ENCODE measurements around the gene PHF21B.

The PHF21B gene

DNA sequence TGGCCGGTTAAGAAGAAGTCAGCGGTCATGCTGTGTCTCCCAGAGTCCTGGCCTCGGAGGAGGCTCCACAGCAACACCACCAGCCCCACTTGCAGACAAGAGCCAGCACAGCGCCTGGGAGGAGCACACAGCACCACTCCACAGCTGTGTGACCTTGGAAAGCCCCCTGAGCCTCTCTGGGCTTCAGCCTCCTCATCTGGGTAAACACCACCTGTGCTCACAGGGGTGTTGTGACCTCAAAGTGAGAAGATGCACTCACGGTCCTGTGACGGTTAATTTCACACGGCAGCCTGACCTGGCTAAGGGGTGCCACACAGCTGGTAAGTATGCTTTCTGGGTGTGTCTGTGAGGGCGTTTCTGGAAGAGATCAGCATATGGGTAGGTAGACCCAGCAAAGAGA lies 54.7 kb downstream of the PHF21B start:
- no peak for DNase-seq

DNA sequence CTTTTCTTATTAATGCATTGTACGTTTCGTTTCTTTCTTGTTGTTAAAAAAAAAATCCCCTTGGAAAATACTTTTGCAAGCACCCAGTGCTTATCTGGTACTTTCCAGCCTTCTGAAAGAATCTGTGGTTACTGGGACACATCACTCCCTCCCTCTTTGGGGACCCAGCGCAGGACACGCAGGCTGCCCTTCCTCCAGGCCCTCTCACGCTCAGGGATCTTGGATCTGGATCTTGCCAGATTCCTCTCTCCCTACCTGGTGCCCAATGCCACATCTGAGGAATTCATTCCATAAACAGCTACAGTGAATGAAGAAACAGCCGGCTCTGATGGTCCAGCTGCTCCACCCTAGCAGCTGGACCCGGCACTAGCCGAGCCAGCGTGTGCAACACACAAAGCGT lies 55.7 kb downstream of the PHF21B start:
- DNase-seq = no peak

DNA sequence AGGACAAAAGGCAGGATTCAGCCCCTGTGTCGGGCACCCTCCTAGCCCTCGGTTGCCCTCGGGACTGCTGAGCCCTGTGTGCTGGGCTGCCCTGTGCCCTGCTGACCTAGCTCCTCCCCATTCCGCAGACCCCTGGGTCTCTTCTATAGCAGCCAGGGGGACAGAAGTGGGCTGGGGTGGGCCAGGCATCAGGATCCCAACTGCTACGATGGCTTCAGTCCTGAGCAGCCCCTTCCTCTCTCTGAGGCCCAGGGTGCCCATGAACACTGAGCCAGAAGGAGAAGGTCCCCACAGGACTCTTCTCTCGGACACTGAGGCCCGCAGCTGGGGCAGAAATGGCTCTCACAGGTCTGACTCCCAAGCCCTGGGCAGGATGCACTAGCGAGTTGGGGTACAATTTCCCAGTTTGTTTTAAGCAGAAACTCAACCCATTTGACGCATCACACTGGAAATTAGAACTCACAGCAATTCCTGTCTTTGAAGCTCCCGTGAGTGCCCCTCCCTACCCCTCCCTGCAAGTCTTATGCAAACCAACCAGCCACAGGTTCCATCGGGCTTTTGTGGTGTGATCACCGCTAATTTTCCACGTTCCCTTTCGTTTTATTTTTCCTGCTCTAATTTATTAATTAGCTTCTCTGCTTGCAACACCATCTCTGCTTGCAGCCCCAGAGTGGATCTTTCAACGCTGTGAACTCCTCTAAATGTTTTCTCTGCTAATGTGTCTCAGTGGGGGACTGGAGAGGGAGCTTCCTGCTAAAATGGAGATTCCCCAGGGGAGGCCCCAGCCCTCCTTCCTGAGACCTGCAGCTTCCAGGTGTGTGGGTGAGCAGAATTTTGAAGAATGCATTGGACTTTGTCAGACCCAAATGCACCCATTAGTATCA lies 56.7 kb downstream of the PHF21B start:
- DNase-seq = no peak

DNA sequence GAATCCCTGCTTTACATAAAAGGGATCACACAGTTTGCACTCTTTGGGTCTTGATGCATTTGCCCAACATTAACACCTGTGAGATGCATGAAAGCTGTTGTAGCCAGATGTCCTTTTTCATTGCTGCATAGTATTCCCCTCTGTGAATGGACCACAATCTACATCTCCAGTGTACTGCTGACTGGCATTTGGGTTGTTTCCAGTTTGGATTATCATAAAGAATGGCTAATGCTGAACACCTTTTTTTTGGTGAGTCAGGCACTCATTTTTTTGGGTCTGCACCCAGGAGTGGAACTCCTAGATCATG lies 58.3 kb downstream of the PHF21B start:
- DNase-seq = no peak

DNA sequence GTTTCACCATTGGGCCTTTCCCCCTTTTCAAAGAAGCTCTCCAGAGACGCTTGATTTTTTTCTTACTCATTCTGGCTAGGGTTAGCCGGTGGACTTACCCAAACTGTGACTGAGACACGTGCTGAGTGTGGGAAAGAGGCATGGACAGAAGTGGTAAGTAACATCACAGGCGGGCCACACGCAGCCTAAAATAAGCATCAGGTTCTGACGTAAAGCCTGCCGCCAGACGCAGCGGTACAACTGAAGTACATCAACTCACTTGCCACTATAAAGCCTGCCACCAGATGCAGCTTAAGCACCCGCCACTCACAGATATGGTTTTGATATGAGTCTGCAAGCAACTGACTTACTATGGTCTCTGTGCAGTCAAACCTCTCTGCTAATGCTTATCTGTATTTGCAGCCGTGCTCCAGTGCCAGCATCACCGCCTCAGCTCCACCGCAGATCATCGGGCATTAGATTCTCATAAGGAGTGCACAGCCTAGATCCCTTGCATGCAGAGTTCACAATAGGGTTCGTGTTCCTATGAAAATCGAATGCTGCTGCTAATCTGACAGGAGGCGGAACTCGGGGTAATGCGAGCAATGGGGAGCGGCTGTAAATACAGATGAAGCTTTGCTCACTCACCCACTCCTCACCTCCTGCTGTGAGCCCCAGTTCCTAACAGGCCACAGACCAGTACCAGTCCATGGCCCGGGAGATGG lies 58.8 kb downstream of the PHF21B start:
- no peak for DNase-seq

DNA sequence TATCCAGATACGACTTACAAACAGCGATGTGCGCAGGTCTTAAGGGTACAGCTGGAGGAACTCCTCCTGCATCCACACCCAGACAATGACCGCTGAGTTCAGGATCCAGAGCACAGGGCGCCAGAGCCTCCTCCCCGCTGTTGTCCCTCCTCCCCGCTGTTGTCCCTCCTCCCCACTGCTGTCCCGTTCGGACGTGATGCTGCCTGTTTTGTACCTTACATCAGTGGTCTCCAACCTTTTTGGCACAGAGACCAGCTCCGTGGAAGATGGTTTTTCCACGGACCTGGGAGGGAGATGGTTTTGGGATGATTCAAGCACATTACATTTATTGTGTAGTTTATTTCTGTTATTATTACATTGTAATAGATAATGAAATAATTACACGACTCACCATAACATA lies 62.0 kb downstream of the PHF21B start:
- no peak for DNase-seq

DNA sequence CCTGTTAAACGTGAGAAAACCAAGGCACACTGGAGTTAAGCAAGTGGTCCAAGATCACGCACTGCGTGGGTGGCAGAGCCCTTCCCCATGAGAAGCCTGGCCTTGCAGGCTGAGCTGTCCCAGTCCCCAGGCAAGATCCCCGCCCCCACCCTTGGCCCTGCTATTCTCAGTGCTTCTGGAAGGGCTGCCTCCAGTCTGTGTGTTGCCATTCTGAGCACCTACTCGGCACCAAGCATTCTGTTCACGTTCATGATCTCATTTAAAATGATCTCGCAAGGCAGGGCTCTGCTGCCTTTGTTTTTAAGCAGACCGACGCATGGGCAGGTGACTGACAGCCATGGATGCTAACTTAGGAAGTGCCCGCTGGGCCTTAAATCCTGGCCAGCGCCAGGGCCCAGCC lies 62.8 kb downstream of the PHF21B start:
- no peak for DNase-seq

DNA sequence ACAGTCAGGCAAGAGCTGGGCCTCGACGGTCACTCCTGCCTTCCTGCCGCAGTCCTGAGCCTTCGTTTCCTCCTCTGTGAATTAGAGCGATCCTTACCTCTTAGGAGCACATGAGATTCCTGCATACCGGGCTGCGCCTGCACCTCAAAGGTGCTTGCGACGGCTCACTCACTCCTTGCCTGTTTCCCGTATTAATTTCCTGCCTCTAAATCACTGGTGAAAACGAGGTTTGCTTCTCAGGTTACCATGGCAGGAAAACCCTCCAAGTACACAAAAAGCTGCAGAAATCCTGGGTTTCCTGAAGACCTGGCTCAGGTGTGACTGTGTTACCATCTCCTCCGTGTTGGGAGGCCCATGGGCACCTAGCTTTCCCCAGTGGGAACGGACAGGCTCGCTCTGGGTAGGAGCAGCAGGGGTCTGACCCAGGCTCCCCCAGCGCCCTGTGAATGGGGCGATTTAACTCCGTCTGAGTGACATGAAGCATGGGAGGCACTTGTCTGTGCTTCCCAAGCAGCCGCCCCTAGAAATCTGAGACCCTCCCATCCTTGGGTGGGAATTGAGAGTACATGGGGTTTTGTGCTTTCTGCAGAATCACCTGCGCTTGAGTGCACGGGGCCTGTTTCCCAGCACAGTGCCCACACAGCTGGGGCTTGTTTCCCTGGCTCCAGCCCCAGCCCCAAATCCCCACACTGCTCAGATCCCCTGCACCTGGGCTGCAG lies 64.8 kb downstream of the PHF21B start:
- no peak for DNase-seq

DNA sequence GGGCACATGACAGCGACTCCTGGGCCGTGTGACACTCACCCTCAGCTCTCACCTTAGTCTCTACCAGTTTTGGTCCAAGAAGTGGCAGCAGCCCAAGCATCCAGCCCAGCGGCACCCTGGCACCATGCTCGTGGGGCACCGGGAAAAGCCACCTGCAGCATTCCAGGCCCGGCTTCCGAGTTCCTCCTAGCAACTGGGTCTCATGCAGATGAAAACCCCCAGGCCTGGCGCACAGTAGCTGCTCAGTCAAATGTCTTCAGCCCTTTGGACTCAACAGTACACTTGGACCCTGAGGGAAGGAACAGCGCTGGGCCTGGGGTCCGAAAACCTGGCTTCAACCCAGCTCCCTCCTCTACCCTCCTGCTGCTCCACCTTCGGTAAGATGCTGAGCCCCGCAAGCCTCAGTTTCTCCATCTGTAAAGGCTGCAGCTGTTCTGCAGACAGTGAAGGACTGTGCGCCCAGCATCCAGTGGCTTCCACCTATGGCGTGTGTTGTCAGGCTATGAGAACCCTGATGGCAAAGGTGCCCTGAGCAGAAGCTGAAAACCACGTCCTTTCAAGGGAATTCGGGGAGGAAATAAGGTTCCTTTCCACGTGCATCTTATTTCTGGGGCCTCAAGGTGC lies 66.0 kb downstream of the PHF21B start:
- DNase-seq = no peak

DNA sequence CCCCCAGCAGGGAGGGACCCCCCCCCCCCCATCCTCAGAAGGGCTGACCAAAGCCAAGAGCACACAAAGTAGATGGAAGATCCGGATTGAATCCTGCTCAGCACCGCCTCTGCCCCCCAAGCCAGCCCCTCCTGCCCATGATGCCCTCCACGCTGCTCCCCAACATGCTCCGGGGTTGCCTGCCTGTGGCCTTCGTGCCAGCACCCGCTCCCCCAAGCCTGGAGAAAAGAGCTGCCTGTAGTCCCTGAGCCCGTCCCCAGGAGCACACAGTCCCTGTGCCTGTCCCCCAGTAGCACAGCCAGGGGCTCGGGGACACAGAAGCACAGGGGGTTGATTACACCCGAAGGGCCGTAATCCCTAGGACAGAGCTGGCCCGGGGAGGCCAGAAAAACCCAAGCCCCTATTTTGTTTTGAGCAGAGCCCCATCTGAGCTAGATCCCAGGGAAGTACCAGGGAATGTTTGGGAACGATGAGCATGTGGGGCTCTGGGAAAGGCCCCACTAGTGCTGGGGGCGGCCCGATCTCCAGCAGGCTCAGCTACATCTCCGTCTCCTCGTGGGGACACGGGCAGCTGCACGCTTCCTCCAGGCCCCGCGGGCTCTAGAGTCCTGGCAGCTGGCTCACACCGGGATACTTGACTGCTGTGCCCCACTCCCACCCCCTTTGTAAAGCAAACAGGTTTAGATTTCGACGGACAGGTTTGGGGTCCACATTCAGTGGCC lies 66.7 kb downstream of the PHF21B start:
- DNase-seq = no peak

DNA sequence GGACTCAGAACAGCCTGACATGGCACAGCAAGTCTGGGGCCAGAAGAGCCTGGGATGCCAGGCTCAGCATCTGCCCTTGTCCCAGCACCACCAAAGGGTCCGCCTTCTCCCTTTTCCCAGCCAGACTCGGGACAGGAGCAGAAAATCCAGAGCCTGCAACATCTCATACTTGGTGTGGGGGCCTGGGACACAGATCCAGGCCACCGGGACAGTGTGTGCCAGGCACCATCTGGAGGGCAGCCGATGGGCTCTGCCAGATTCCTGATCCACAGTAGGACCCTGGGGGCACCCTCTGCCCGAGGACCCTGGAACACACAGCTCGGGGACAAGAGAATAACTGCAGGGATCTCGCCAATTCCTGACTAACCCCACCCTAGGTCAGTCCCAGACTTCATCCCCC lies 67.7 kb downstream of the PHF21B start:
- DNase-seq = no peak

DNA sequence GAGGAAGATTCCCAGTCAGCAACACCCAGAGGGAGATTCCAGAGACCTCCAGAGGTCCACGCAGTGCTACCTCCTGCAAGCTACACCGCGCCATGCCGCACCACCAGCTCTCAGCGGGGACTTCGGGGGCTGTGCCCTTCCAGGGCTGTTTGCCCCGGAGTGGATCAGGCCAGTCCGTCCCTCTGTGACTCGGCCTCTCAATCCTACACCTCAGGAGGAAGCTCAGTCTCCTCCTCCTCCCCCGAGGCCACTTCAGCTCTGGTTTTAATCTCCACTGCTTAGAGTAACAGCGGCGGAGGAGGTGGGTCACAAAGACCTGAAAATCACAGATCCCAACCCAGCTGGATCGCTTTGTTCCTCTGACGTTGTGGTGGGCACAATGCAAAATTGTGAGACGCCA lies 68.6 kb downstream of the PHF21B start:
- DNase-seq = no peak

DNA sequence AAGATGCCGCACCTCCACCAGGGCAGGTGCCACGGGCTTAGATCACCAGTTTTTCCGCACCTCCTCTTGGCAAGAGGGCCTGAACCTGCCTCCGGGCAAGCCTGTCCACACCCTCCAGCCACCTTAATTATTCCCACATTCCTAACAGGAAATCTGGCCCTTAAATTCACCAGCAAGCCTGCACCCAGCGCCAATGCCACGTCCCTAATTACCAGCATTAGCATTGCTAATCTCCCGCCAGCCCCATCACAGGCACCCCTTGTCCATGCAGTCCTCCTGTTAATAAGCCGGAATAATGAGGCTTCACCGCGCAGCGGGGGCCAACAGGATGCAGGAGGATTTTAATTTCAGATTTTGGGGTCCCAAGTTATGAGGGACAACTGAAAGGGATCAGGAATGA lies 69.7 kb downstream of the PHF21B start:
- no peak for DNase-seq

DNA sequence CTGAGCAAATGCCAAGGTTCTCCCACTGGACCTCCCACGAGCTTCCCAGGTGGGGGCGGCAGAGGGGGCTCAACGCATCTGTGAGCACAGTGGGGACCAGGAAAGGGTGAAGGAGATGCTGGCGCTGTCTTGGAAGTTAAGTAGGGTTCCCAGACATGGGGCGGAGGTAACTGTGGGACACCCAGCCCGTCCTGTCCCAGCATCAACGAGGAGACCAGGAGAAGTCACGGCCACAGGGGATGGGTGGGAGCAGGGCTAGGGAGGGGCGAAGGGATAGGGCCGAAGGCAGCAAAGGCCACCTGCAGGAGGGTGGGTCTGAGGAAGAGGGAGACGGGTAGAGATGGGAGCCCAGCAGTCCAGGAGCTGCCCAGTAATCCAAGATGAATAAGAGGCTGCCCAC lies 70.4 kb downstream of the PHF21B start:
- no peak for DNase-seq

DNA sequence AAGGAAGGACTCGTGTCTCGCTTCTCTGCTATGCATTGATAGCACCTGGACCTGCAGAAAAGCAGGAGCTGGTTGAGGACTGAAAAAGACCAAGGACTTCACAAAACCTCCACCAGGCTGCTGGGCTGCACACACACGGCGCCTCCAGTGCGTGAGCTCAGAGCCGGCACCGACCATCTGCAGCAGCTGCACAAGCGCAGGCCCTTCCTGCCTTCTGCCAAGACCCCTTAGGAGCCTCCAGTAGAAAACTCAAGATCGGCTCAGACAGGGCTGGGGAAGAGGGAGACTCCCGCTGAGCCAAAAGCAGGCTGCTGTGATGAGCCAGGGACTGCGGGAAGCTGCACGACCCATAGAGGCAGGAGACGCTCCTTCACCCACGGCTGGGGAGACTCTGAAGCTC lies 70.9 kb downstream of the PHF21B start:
- DNase-seq = no peak

DNA sequence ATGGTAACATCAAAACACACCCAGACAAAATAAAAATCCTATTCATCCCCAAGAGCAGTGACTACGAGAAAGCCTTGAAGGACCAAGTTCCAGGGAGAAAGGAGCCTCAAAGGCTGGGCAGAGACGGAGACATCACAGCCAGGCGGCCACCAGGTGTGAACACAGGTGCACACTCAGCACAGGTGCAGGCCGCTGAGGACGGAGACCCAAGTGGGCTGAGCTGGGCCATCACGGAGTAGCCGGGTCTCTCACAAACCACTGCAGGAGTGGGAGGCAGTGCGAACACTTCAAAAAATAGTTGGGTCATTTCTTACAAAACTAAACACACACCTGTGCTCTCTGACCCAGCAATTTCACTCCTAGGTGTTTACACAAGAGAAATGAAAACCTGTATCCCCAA lies 72.6 kb downstream of the PHF21B start:
- no peak for DNase-seq

DNA sequence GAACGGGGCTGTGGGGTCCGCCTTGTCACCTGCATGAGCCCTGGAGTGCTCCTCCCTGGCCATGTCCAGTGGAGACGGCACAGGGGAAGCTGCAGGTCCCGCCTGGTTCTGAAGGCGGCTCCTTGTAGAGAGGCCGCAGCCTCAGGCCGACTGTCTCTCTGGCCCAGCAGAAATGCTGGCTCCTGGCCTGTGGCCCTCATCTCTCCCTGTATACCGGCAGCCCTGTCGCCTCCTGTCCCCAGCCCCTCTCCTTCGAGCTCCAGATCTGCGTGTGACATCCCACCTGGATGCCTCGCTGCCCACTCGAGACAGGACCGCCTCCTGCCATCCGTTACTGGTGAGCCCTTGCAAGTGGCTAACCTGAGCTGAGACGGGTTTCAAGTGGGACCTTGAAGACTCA lies 73.6 kb downstream of the PHF21B start:
- no peak for DNase-seq

DNA sequence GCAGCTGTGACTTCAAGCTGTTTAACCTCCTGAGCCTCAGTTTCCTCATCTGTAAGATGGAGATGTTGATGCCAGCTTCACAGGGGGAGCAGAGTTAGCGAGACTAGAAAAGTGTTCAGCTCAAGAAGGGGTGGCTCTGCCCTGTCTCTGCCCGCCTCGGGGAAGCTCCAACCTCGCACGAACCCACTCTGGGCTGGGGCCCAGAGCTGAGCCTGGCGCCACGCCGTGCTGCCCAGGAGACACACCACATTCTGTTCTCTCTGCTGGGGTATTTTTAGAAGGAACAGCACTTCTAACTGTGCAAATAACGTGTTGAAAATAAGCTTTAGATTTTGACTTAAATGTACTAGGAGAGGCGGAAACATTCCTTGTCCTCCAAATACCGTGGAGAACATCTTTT lies 74.1 kb downstream of the PHF21B start:
- no peak for DNase-seq

DNA sequence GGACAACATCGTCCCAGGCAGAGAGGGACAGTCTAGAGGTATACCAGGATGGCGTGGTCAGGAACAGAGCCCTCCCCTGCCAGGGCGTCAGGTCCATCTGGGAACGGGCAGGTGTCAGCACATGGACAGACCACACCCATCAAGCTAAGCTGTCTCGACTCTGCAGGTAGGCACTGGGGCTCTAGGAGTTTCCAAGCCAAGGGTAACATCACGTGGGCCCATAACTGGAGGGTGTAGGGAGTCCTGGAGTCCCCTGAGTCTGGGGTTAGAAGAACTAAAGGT lies 75.4 kb downstream of the PHF21B start:
- no peak for DNase-seq

DNA sequence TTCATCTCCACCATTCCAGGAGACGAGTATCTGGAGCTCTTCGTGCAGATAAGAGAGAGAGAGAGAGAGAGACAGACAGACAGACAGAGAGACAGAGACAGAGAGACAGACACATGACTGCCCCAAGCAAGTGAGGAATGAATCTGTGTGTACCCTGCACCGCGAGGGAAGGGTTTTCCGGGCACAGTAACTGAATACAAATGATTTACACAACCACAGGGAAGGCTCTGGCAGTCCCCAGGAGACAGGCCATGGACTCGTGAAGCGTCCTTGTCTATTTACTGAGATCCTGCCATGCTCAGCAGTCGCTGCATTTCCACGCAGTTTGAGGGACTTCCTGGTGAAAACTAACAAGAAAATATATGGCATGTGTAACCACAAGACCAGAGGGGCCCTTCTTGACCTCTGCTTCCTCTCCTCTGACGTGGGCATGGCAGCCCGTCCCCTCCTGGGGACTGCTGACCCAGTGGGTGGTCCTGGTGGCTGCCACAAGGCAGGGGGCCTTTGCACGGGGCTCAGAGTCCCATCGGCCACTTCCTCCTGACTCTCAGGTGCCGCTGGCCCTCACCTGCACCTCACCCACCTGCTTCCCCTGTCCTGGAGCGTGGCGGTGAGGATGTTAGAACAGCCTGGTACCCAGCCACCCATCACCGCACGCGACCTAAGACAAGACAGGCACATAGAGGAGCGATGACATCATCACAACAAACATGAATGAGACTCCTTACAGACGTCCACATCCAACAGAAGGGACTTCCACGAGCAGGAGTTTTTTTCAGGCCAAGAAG lies 75.9 kb downstream of the PHF21B start:
- DNase-seq = no peak

DNA sequence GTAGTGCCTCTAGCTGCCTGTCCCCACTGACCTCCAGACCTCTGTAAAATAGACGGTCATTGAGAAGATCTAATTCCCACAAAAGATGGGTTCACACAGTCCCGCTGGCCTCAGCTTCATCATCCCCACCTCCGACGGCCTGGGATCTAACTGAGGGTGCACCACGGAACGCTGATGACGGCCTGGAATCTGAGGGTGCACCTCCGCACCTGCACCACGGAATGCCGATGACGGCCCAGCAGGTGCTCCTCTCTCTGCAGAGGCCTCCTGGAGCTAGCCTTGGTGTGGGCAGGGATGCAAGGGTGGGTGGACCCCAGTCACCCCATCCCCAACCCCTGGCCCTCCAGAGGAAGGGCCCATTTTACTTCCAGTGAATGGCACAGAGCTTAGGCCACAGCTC lies 77.3 kb downstream of the PHF21B start:
- DNase-seq = no peak

DNA sequence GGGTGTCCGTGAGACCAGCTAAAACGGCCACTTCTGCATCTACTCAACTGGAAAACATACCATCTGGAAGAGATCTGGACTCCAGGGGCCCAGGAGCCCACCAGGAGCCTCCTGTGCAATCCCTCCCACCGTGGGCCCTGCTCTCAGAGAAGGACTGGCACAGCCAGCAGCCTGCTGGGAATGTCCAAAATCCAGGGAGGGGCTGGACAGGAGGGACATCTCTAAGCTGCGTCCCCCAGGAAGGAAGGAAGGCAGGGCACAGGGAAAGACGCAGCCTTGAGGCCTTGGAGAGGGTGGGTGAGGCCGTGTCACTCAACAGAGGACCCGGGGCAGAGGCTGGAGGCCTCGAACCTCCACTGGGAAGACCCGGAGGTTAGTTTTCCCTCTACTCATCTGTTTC lies 78.0 kb downstream of the PHF21B start:
- DNase-seq = no peak

Measured in CD4-positive, alpha-beta T cell treated with Interleukin-10 for 1 hour (primary cell).